Testis (tissue), 5 donors: Measurements from ENCODE around the gene S1PR2. TPM values are rescaled to one million over a fixed set of nuclear protein-coding genes. Genes with fewer than 3 reads are reported as not detected.

ENCODE experiments used
- DNase-seq: peaks from one replicate; pipeline ENCODE4 v3.0.0-alpha.2; 2019
- H3K27ac ChIP-seq, 2 donors: fragments of 200-600 bp; sonication (generic); one replicate each; pipeline ENCODE4 v1.5.1; 2019
- H3K27me3 ChIP-seq: fragments of 200-600 bp; sonication (generic); one replicate; pipeline ENCODE4 v1.5.1; 2019
- H3K36me3 ChIP-seq: fragments of 200-600 bp; sonication (generic); one replicate; pipeline ENCODE4 v1.5.1; 2017; ENCODE audit warnings: low read depth; ENCODE audit errors: missing control alignments
- H3K4me1 ChIP-seq: fragments of 200-600 bp; sonication (generic); one replicate; pipeline ENCODE4 v1.5.1; 2019
- H3K4me3 ChIP-seq, 2 donors: fragments of 200-600 bp; sonication (generic); one replicate each; pipeline ENCODE4 v1.5.1; 2017 to 2019
- H3K9me3 ChIP-seq: fragments of 200-600 bp; sonication (generic); one replicate; pipeline ENCODE4 v1.5.1; 2017
- POLR2A ChIP-seq: fragments of 450-650 bp; IDR thresholded peaks from one replicate; pipeline ENCODE4 v1.6.1; 2017; ENCODE audit warnings: antibody characterized with exemption, mild to moderate bottlenecking, moderate library complexity
- WGBS, 2 donors: methylation state at CpG; one replicate each; pipeline ENCODE4 v1.1.5; 2018; 5-methylcytosine and 5-hydroxymethylcytosine counted together
- intact Hi-C: fragments of 100-400 bp; cut with DNase I; formaldehyde crosslinking; loops from one replicate; pipeline ENCODE4 v1.15.1; 2023; ENCODE audit warnings: low total_unique reads
- long read RNA-seq, 2 donors: transcript quantifications; one replicate each; lab custom pipeline, GENCODE V29; 2026
- polyA plus RNA-seq: library from polyadenylated mRNA; stranded (reverse); fragments of 350-450 nt; fragmentation: Illumina TruSeq; extraction: RNeasy Lipid Tissue Mini Kit (QIAGEN cat#74804); gene quantifications from one replicate; pipeline ENCODE4 v1.2.3, GENCODE V29; 2014; ENCODE audit warnings: low read depth, low replicate concordance; ENCODE audit not compliant: insufficient read depth
- total RNA-seq, 2 donors: library from RNA; depleted of rRNA; stranded (reverse); fragments of >200 nt; gene quantifications; one replicate each; pipeline ENCODE4 v1.2.3, GENCODE V29; 2016
- TF ChIP-seq, protein P1 (sequence below), 3 experiments: fragments of 450-650 bp in 2 of 3; fragments of 200-600 bp in 1 of 3; sonication (generic) in 1 of 3; IDR thresholded peaks; one replicate each; pipeline ENCODE4 v1.5.1; 2016 to 2019; ENCODE audit warnings: antibody characterized with exemption in 3 of 3, mild to moderate bottlenecking in 2 of 3, moderate library complexity in 1 of 3

The S1PR2 gene
- total RNA-seq: 10 to 100 TPM in 1 of 2 donors, 1 to 10 TPM in 1; 8.7 to 13.7 TPM
- polyA plus RNA-seq: 11.9 TPM
- long read RNA-seq, donor 1, partial matches to known transcripts: 0 of 2 reads
- long read RNA-seq, donor 1, other reads (novel, unspliced or antisense): 0 of 2 reads
- long read RNA-seq, donor 2, transcript S1PR2-201 (2 exons, 3,584 nt): major isoform, 5 of 5 reads
- long read RNA-seq, donor 2, partial matches to known transcripts: 0 of 5 reads
- long read RNA-seq, donor 2, other reads (novel, unspliced or antisense): 0 of 5 reads

GRCh38 chr19:10230861-10231611, at the start of gene S1PR2:
Gene S1PR2 (minus strand): TSS chr19:10231331. CDS start chr19:10224905, 6,426 bp downstream.
- intact Hi-C loops: loop anchor here (10.0 kb wide), 1 partner anchor 296 kb away; the partner anchor contains the start of gene OLFM2
- peak; percentile 70 for DNase-seq
- WGBS, 2 donors: 0 to 1% methylated on average over 2 to 48 of the region's 73 CpGs

GRCh38 chr19:10279737-10280442, 48.8 kb upstream of the S1PR2 start:
- Histone ChIP-seq H3K4me1 (no peaks in the 10 kb centered on the region), H3K27ac (no peak overlapping the region), H3K36me3 (no peaks in the 10 kb centered on the region), H3K9me3 (no peaks in the 10 kb centered on the region), H3K4me3 (no peak overlapping the region), H3K27me3 (no peaks in the 10 kb centered on the region)
- intact Hi-C loops: no loop called here
- TF ChIP-seq POLR2A: no peak
- TF ChIP-seq, protein P1, sequence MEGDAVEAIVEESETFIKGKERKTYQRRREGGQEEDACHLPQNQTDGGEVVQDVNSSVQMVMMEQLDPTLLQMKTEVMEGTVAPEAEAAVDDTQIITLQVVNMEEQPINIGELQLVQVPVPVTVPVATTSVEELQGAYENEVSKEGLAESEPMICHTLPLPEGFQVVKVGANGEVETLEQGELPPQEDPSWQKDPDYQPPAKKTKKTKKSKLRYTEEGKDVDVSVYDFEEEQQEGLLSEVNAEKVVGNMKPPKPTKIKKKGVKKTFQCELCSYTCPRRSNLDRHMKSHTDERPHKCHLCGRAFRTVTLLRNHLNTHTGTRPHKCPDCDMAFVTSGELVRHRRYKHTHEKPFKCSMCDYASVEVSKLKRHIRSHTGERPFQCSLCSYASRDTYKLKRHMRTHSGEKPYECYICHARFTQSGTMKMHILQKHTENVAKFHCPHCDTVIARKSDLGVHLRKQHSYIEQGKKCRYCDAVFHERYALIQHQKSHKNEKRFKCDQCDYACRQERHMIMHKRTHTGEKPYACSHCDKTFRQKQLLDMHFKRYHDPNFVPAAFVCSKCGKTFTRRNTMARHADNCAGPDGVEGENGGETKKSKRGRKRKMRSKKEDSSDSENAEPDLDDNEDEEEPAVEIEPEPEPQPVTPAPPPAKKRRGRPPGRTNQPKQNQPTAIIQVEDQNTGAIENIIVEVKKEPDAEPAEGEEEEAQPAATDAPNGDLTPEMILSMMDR (IDR thresholded peaks at IDR 0.05): no peak
- WGBS, 2 donors: 84 to 93% methylated on average over 5 of the region's 5 CpGs
- no peak for DNase-seq

More at GRCh38 chr19:10230861-10231611, at the start of gene S1PR2:
- H3K36me3 ChIP-seq: no peaks in the 10 kb centered on the region
- peak within 1 kb of the TSS; percentile 86 to 89 for H3K4me3 ChIP-seq
- TF ChIP-seq, protein P1 (IDR thresholded peaks at IDR 0.05): no peak
- TF ChIP-seq POLR2A: no peak
- H3K9me3 ChIP-seq: no peaks in the 10 kb centered on the region
- H3K27me3 ChIP-seq: no peaks in the 10 kb centered on the region
- H3K27ac ChIP-seq: peak within 1 kb of the TSS; percentile 86 to 93
- H3K4me1 ChIP-seq: peaks cover 30% of the 10 kb centered on the region

- no peak overlapping the region for H3K27ac ChIP-seq
- WGBS, 2 donors: 86 to 100% methylated on average over 1 of the region's 1 CpG
- DNase-seq: no peak
- intact Hi-C loops: no loop called here
- no peaks in the 10 kb centered on the region for H3K4me1 ChIP-seq
- no peaks in the 10 kb centered on the region for H3K27me3 ChIP-seq
- no peak overlapping the region for H3K4me3 ChIP-seq
- TF ChIP-seq POLR2A: no peak
- TF ChIP-seq, protein P1 (IDR thresholded peaks at IDR 0.05): no peak
- H3K9me3 ChIP-seq: no peaks in the 10 kb centered on the region
- no peaks in the 10 kb centered on the region for H3K36me3 ChIP-seq
These were observed 47.8 kb upstream of the S1PR2 start for GRCh38 chr19:10278935-10279334.

GRCh38 chr19:10277795-10278589, 46.9 kb upstream of the S1PR2 start:
- no peak for DNase-seq
- TF ChIP-seq, protein P1 (IDR thresholded peaks at IDR 0.05): no peak
- TF ChIP-seq POLR2A: no peak
- H3K4me1 ChIP-seq: no peaks in the 10 kb centered on the region
- no peak overlapping the region for H3K4me3 ChIP-seq
- intact Hi-C loops: no loop called here
- H3K27me3 ChIP-seq: no peaks in the 10 kb centered on the region
- no peaks in the 10 kb centered on the region for H3K9me3 ChIP-seq
- H3K27ac ChIP-seq: no peak overlapping the region
- 91% methylated on average over 9 of the region's 9 CpGs for WGBS, 2 donors
- no peaks in the 10 kb centered on the region for H3K36me3 ChIP-seq
